ENCODE measurements around the gene VWA5B2.

Gene VWA5B2

DNA sequence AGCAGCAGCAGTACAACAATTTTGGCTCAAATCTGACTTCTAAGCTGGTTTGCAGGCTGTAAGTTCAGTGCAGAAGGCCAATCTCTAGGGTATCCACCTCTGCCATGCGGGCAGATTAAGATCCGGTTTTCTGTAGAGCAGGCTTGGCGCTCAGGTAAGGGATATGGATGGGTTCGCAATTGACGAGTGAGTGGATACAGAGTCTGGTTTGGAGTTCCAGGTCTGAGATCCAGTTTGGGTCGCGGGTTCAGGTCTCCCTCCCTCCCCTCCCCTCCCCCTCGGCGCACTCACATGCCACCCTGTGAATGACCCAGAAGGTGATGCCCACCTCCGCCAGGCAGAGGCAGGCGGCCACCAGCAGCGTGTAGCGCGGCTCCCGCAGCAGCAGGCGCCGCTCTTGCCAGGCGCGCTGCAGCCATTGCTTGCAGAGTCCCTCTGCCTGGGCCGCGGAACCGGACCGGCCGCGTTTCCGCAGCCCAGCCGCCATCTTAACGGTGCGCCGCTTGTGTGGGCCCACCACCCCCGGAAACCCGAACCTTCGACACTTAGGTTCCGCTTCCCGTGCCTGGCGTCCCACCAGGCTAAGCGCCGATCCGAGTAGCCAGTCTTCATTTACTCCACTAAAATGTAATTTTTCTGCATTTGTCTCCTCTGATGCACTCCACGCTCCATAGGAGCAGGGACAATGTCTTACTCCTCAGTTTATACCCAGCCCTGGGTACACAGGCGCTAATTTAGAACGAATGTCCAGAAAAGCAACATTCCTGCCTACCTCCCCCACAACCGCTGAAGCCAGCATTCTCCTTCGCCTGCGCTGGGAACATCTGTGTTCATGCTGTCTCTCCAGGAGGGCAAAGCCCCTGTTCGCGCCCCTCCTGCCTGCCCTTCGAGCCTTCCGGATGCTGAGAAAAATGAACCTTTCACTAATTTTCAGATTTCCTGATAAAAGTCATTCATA, 19.3 kb downstream of the VWA5B2 start, which contains the start of gene ALG3 (continued):
- TF ChIP-seq ZBTB11 (tag by site-specific recombination; conservative IDR thresholded peaks at IDR 0.05; ENCODE audit: low read depth) = peak; percentile 99
- peak; percentile 55 for TF ChIP-seq SP2 (tag by site-specific recombination; IDR thresholded peaks at IDR 0.05)
- TF ChIP-seq, protein P1, sequence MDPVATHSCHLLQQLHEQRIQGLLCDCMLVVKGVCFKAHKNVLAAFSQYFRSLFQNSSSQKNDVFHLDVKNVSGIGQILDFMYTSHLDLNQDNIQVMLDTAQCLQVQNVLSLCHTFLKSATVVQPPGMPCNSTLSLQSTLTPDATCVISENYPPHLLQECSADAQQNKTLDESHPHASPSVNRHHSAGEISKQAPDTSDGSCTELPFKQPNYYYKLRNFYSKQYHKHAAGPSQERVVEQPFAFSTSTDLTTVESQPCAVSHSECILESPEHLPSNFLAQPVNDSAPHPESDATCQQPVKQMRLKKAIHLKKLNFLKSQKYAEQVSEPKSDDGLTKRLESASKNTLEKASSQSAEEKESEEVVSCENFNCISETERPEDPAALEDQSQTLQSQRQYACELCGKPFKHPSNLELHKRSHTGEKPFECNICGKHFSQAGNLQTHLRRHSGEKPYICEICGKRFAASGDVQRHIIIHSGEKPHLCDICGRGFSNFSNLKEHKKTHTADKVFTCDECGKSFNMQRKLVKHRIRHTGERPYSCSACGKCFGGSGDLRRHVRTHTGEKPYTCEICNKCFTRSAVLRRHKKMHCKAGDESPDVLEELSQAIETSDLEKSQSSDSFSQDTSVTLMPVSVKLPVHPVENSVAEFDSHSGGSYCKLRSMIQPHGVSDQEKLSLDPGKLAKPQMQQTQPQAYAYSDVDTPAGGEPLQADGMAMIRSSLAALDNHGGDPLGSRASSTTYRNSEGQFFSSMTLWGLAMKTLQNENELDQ (tag by site-specific recombination; IDR thresholded peaks at IDR 0.05; ENCODE audit: low read depth) = no peak
- TF ChIP-seq HIC1 (tag by site-specific recombination; IDR thresholded peaks at IDR 0.05) = peak; percentile 82; the same call in 1 of the 2 replicates
- no peak for TF ChIP-seq HOXA7 (CRISPR knock-in tag; IDR thresholded peaks at IDR 0.05; ENCODE audit: borderline replicate concordance)
- peak; percentile 33; the same call in 1 of the 2 replicates for TF ChIP-seq ZNF394 (tag by site-specific recombination; IDR thresholded peaks at IDR 0.05; ENCODE audit: borderline replicate concordance)
- TF ChIP-seq, protein P2, sequence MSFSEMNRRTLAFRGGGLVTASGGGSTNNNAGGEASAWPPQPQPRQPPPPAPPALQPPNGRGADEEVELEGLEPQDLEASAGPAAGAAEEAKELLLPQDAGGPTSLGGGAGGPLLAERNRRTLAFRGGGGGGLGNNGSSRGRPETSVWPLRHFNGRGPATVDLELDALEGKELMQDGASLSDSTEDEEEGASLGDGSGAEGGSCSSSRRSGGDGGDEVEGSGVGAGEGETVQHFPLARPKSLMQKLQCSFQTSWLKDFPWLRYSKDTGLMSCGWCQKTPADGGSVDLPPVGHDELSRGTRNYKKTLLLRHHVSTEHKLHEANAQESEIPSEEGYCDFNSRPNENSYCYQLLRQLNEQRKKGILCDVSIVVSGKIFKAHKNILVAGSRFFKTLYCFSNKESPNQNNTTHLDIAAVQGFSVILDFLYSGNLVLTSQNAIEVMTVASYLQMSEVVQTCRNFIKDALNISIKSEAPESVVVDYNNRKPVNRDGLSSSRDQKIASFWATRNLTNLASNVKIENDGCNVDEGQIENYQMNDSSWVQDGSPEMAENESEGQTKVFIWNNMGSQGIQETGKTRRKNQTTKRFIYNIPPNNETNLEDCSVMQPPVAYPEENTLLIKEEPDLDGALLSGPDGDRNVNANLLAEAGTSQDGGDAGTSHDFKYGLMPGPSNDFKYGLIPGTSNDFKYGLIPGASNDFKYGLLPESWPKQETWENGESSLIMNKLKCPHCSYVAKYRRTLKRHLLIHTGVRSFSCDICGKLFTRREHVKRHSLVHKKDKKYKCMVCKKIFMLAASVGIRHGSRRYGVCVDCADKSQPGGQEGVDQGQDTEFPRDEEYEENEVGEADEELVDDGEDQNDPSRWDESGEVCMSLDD (tag by site-specific recombination; IDR thresholded peaks at IDR 0.05) = no peak
- TF ChIP-seq TSHZ1 (tag by site-specific recombination; IDR thresholded peaks at IDR 0.05; ENCODE audit: borderline replicate concordance) = no peak
- peak; percentile 98 for TF ChIP-seq YY1 (tag by site-specific recombination; IDR thresholded peaks at IDR 0.05)
- TF ChIP-seq ZNF24 (tag by site-specific recombination; IDR thresholded peaks at IDR 0.05) = 0 out of 2 replicates have a peak, but pooled peaks have one; percentile 29
- TF ChIP-seq ZNF426 (tag by site-specific recombination; IDR thresholded peaks at IDR 0.05) = no peak
- TF ChIP-seq ZNF184 (tag by site-specific recombination; IDR thresholded peaks at IDR 0.05) = no peak
- TF ChIP-seq ZNF324 (tag by site-specific recombination; IDR thresholded peaks at IDR 0.05) = peak; percentile 77
- TF ChIP-seq ZNF26 (tag by site-specific recombination; IDR thresholded peaks at IDR 0.05) = no peak
- peak; percentile 94 for TF ChIP-seq ZNF692 (tag by site-specific recombination; IDR thresholded peaks at IDR 0.05)
- TF ChIP-seq SP7 (tag by site-specific recombination; IDR thresholded peaks at IDR 0.05) = peak; percentile 78
- peak; percentile 89 for TF ChIP-seq ZNF501 (tag by site-specific recombination; IDR thresholded peaks at IDR 0.05)
- TF ChIP-seq ZNF585B (tag by site-specific recombination; IDR thresholded peaks at IDR 0.05) = no peak
- TF ChIP-seq ZNF146 (tag by site-specific recombination; IDR thresholded peaks at IDR 0.05) = no peak

Measured in HEK293 (cell line).